Activated naive CD4-positive, alpha-beta T cell treated with anti-CD3 and anti-CD28 coated beads for 36 hours (primary cell): Measurements from ENCODE around the gene CPA2. TPM values are rescaled to one million over a fixed set of nuclear protein-coding genes. Genes with fewer than 3 reads are reported as not detected.
A peak's percentile ranks its signal among the peaks of the same experiment; 100 is the strongest.

ENCODE experiments used
- CTCF ChIA-PET: fragments of 350-600 bp; sonication (Branson Sonifier 250); formaldehyde crosslinking; loops from one replicate; lab custom pipeline; 2021; ENCODE audit warnings: antibody characterized with exemption; lab: Charles Lee
- DNase-seq: peaks from one replicate; pipeline ENCODE4 v3.0.0-alpha.2; 2020
- H3K27ac Mint-ChIP-seq: one replicate; pipeline ENCODE4 v1.8.0; 2021; ENCODE audit warnings: mild to moderate bottlenecking, mixed read lengths
- H3K27me3 Mint-ChIP-seq: one replicate; pipeline ENCODE4 v1.8.0; 2021; ENCODE audit warnings: low read depth, mixed read lengths
- H3K36me3 Mint-ChIP-seq: one replicate; pipeline ENCODE4 v1.8.0; 2021; ENCODE audit warnings: low read depth, mixed read lengths
- H3K4me1 Mint-ChIP-seq: one replicate; pipeline ENCODE4 v1.8.0; 2021; ENCODE audit warnings: low read depth, mixed read lengths
- H3K4me3 Mint-ChIP-seq: one replicate; pipeline ENCODE4 v1.8.0; 2021; ENCODE audit warnings: mild to moderate bottlenecking, moderate library complexity, mixed read lengths
- H3K9me3 Mint-ChIP-seq: one replicate; pipeline ENCODE4 v1.8.0; 2021; ENCODE audit warnings: mixed read lengths
- intact Hi-C: fragments of 100-400 bp; cut with micrococcal nuclease; formaldehyde crosslinking; loops from one replicate; pipeline ENCODE4 v1.15.1; 2023
- total RNA-seq, 2 experiments: library from RNA; stranded (reverse); gene quantifications; one replicate each; pipeline ENCODE4 v1.2.3, GENCODE V29; 2021

Gene CPA2
- total RNA-seq, 2 experiments from 2014 or later, result not detected

GRCh38 chr7:130275826-130276297 lies 9.2 kb downstream of the CPA2 start:
- no peaks in the 10 kb centered on the region for H3K36me3 Mint-ChIP-seq
- H3K27ac Mint-ChIP-seq, result peak overlapping the region; percentile 85
- H3K27me3 Mint-ChIP-seq, result no peaks in the 10 kb centered on the region
- intact Hi-C loops, result loop anchor here (2.0 to 10.0 kb wide), 5 partner anchors 87 to 839 kb away; partner anchors contain the start of gene CEP41
- DNase-seq, result no peak
- H3K9me3 Mint-ChIP-seq, result no peaks in the 10 kb centered on the region
- CTCF ChIA-PET, result no interaction called here
- H3K4me1 Mint-ChIP-seq, result peaks cover 47% of the 10 kb centered on the region
- no peak overlapping the region for H3K4me3 Mint-ChIP-seq

DNA sequence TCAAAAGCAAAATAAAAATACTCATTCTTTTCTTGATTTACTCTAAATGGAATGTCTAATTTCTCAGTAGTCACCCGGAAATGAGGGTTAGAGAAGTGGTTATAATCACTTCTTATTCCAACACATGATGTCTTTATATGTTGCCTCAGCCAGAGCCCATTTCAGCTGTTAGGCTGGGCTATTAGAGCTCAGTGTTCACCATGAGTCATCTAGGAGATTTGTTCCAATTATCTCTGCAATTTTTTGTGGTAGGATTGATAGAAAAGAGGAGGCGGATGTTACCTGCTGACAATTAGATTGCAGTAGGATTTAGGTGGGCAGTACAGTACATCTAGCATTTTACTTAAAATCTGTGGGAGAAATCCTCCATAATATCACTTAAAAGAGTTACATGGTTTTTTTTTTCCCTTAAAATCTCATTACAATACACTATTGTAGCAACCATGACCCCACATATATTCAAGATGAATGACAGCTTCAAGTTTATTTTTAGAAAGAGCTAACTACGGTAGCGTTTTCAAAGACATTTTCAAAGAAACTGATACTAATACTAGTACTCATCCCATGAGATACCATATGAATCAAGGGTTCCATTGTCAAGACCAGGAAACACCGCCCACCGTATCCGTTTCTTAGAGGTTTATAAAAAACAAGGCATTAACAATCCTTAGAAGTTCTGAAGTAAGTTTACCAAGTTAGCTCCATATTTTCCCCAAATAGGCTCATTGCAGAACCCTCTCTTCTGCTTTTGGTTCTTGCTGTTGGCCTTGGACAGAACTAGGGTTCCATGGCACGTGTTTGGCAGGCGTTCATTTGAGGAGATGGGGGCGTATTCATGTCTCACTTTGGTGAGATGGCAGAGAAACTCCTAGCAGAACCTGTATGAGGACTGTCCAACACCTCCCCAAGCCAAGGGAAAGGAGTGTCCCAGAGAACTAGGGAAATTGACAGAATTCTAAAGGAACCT lies 10.4 kb downstream of the CPA2 start:
- CTCF ChIA-PET, result interaction anchor here (1.0 to 1.1 kb wide), 2 partner anchors 418 to 480 kb away, joined by 3 read pairs; no protein-coding TSS in a partner anchor
- H3K9me3 Mint-ChIP-seq, result no peaks in the 10 kb centered on the region
- peak; percentile 86 for DNase-seq
- intact Hi-C loops, result loop anchor here (1.0 to 10.0 kb wide), 11 partner anchors 72 to 840 kb away; partner anchors contain the start of genes CEP41, KLHDC10 and TMEM209
- peak overlapping the region; percentile 85 for H3K27ac Mint-ChIP-seq
- H3K27me3 Mint-ChIP-seq, result no peaks in the 10 kb centered on the region
- no peak overlapping the region for H3K4me3 Mint-ChIP-seq
- H3K36me3 Mint-ChIP-seq, result no peaks in the 10 kb centered on the region
- H3K4me1 Mint-ChIP-seq, result peaks cover 47% of the 10 kb centered on the region

GRCh38 chr7:130277763-130278643 lies 11.3 kb downstream of the CPA2 start:
- Mint-ChIP-seq H3K9me3 (no peaks in the 10 kb centered on the region), H3K4me1 (peaks cover 44% of the 10 kb centered on the region), H3K27ac (peak overlapping the region; percentile 85), H3K27me3 (no peaks in the 10 kb centered on the region), H3K36me3 (no peaks in the 10 kb centered on the region), H3K4me3 (no peak overlapping the region)
- CTCF ChIA-PET, result interaction anchor here (0.8 to 1.1 kb wide), 3 partner anchors 35 to 479 kb away, joined by 3 read pairs; no protein-coding TSS in a partner anchor
- DNase-seq, result no peak
- intact Hi-C loops, result loop anchor here (1.0 to 10.0 kb wide), 11 partner anchors 73 to 841 kb away; partner anchors contain the start of genes CEP41, KLHDC10 and TMEM209

GRCh38 chr7:130278860-130279259 lies 12.2 kb downstream of the CPA2 start:
- intact Hi-C loops, result loop anchor here (5.0 to 10.0 kb wide), 2 partner anchors 756 to 842 kb away; no protein-coding TSS in a partner anchor
- Mint-ChIP-seq H3K4me3 (no peak overlapping the region), H3K36me3 (no peaks in the 10 kb centered on the region), H3K9me3 (no peaks in the 10 kb centered on the region), H3K27me3 (no peaks in the 10 kb centered on the region), H3K27ac (no peak overlapping the region), H3K4me1 (peaks cover 36% of the 10 kb centered on the region)
- no peak for DNase-seq
- CTCF ChIA-PET, result no interaction called here

DNA sequence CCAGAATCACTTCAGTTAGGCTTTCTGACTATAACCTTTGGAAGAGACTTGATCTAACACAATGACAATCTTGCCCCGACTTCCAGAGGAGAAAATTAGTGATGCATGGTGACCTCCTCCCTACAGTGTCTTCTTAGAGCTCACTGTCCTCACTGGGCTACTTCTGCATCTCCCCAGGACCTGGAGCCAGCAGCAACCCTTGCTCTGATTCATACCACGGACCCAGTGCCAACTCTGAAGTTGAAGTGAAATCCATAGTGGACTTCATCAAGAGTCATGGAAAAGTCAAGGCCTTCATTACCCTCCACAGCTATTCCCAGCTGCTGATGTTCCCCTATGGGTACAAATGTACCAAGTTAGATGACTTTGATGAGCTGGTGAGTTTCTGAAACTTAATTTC lies 12.6 kb downstream of the CPA2 start:
- CTCF ChIA-PET, result no interaction called here
- Mint-ChIP-seq H3K27me3 (no peaks in the 10 kb centered on the region), H3K27ac (no peak overlapping the region), H3K4me3 (no peak overlapping the region), H3K36me3 (no peaks in the 10 kb centered on the region), H3K4me1 (peaks cover 32% of the 10 kb centered on the region), H3K9me3 (no peaks in the 10 kb centered on the region)
- DNase-seq, result no peak
- intact Hi-C loops, result loop anchor here (5.0 to 10.0 kb wide), 2 partner anchors 756 to 842 kb away; no protein-coding TSS in a partner anchor

DNA sequence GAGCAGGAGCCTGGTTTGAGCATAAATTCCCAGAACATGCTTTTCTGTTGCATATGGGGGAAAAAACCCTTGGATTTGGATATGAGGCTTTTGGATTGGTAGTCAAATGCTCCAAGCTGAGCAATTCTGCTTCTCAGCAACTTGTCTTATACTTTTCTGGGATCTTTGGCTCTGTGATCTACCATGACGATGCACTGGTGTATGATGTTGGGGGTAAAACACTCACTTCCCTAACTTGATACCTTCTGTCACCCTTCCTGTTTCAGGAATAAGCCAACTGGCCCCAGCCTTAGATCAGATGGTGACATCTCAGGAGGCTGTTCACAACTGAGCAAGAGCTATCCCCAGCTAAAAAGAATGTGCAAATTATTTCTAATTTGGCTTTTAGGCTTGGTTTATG lies 13.2 kb downstream of the CPA2 start:
- Mint-ChIP-seq H3K4me1 (peaks cover 29% of the 10 kb centered on the region), H3K27ac (no peak overlapping the region), H3K9me3 (no peaks in the 10 kb centered on the region), H3K36me3 (no peaks in the 10 kb centered on the region), H3K27me3 (no peaks in the 10 kb centered on the region), H3K4me3 (no peak overlapping the region)
- CTCF ChIA-PET, result no interaction called here
- intact Hi-C loops, result loop anchor here (5.0 to 10.0 kb wide), 2 partner anchors 755 to 843 kb away; no protein-coding TSS in a partner anchor
- no peak for DNase-seq

- Mint-ChIP-seq H3K27ac (no peak overlapping the region), H3K27me3 (no peaks in the 10 kb centered on the region), H3K4me1 (peaks cover 18% of the 10 kb centered on the region), H3K4me3 (no peak overlapping the region), H3K9me3 (no peaks in the 10 kb centered on the region), H3K36me3 (no peaks in the 10 kb centered on the region)
- no peak for DNase-seq
- intact Hi-C loops, result no loop called here
- CTCF ChIA-PET, result interaction anchor here (0.6 to 0.9 kb wide), 3 partner anchors 10 to 271 kb away, joined by 3 to 4 read pairs (median 3); no protein-coding TSS in a partner anchor
These were observed 14.6 kb downstream of the CPA2 start for GRCh38 chr7:130281260-130281659.

DNA sequence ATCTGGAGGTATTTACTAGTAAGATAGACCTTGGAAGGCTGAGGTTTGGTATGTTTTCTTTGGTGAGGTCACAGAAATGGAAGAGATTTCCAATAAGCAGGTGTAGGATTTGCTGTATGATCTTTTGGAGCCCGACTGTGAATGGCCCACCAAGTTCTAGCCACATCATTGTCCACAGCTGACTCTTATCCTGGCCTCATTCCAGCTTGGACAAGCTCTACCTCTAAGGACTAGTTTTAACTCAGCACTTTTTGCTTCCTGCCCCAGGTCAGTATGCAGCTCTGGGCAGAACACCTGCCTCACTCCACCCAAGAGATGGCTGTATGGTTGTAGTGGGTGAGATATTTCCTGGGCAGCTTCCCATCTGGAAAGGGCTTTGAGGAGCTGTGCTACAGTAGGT lies 20.2 kb downstream of the CPA2 start:
- intact Hi-C loops, result no loop called here
- Mint-ChIP-seq H3K27me3 (no peaks in the 10 kb centered on the region), H3K4me1 (no peaks in the 10 kb centered on the region), H3K9me3 (no peaks in the 10 kb centered on the region), H3K27ac (no peak overlapping the region), H3K4me3 (no peak overlapping the region), H3K36me3 (no peaks in the 10 kb centered on the region)
- CTCF ChIA-PET, result no interaction called here
- no peak for DNase-seq

- CTCF ChIA-PET, result no interaction called here
- no peaks in the 10 kb centered on the region for H3K4me1 Mint-ChIP-seq
- DNase-seq, result no peak
- intact Hi-C loops, result no loop called here
- H3K4me3 Mint-ChIP-seq, result no peak overlapping the region
- H3K27ac Mint-ChIP-seq, result no peak overlapping the region
- H3K9me3 Mint-ChIP-seq, result no peaks in the 10 kb centered on the region
- no peaks in the 10 kb centered on the region for H3K27me3 Mint-ChIP-seq
- H3K36me3 Mint-ChIP-seq, result no peaks in the 10 kb centered on the region
These were observed 21.5 kb downstream of the CPA2 start for GRCh38 chr7:130288168-130288567.

GRCh38 chr7:130288829-130289228 lies 22.2 kb downstream of the CPA2 start:
- CTCF ChIA-PET, result no interaction called here
- intact Hi-C loops, result no loop called here

DNA sequence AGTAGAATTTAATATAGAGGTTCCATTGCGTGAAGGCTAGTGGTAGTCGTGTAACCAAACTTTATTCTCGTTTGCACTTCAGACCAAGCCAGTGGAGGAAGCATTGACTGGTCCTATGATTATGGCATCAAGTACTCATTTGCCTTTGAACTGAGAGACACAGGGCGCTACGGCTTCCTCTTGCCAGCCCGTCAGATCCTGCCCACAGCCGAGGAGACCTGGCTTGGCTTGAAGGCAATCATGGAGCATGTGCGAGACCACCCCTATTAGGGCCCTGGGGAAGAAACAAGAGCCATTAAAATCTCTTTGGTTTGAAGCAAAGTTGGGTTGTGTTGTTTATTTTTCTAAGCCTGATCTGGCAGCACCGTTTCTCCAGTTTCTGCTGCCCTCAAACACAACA lies 22.8 kb downstream of the CPA2 start:
- H3K9me3 Mint-ChIP-seq, result no peaks in the 10 kb centered on the region
- no peak for DNase-seq
- intact Hi-C loops, result no loop called here
- no peak overlapping the region for H3K4me3 Mint-ChIP-seq
- no peaks in the 10 kb centered on the region for H3K4me1 Mint-ChIP-seq
- no peaks in the 10 kb centered on the region for H3K36me3 Mint-ChIP-seq
- no peak overlapping the region for H3K27ac Mint-ChIP-seq
- H3K27me3 Mint-ChIP-seq, result no peaks in the 10 kb centered on the region
- CTCF ChIA-PET, result no interaction called here

More at GRCh38 chr7:130288829-130289228, 22.2 kb downstream of the CPA2 start:
- no peak for DNase-seq
- Mint-ChIP-seq H3K27me3 (no peaks in the 10 kb centered on the region), H3K4me1 (no peaks in the 10 kb centered on the region), H3K9me3 (no peaks in the 10 kb centered on the region), H3K27ac (no peak overlapping the region), H3K36me3 (no peaks in the 10 kb centered on the region), H3K4me3 (no peak overlapping the region)
